OCI-LY7 (cell line): ENCODE measurements around the gene LCN2.

ENCODE experiments used
- CTCF ChIP-seq: fragments of 200-600 bp; sonication (generic); conservative IDR thresholded peaks from 2 replicates; pipeline ENCODE4 v1.5.1; 2014; ENCODE audit warnings: mild to moderate bottlenecking, antibody characterized with exemption, low read length, moderate library complexity, mixed read lengths
- EZH2phosphoT487 ChIP-seq: fragments of 200-600 bp; sonication (generic); IDR thresholded peaks from 2 replicates; pipeline ENCODE4 v1.6.1; 2018; ENCODE audit warnings: low read depth, borderline replicate concordance, mild to moderate bottlenecking, mixed run types, antibody characterized with exemption, low read length, moderate library complexity, mixed read lengths

GRCh38 chr9:128102196-128102595 lies 47.1 kb upstream of the LCN2 start:
- TF ChIP-seq CTCF: no peak
- no peak for TF ChIP-seq EZH2phosphoT487
